Measurements from ENCODE around the gene FBLN2.

- TF ChIP-seq, protein P1, sequence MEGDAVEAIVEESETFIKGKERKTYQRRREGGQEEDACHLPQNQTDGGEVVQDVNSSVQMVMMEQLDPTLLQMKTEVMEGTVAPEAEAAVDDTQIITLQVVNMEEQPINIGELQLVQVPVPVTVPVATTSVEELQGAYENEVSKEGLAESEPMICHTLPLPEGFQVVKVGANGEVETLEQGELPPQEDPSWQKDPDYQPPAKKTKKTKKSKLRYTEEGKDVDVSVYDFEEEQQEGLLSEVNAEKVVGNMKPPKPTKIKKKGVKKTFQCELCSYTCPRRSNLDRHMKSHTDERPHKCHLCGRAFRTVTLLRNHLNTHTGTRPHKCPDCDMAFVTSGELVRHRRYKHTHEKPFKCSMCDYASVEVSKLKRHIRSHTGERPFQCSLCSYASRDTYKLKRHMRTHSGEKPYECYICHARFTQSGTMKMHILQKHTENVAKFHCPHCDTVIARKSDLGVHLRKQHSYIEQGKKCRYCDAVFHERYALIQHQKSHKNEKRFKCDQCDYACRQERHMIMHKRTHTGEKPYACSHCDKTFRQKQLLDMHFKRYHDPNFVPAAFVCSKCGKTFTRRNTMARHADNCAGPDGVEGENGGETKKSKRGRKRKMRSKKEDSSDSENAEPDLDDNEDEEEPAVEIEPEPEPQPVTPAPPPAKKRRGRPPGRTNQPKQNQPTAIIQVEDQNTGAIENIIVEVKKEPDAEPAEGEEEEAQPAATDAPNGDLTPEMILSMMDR (IDR thresholded peaks at IDR 0.05), result no peak
- TF ChIP-seq POLR2A (IDR thresholded peaks at IDR 0.05), result no peak
These were observed 118.1 kb downstream of the FBLN2 start for GRCh38 chr3:13666781-13667709.

All from Peyer's patch (tissue), 4 donors.